OCI-LY7 (cell line): ENCODE data around the gene STOX2.

Source experiments
- EZH2phosphoT487 ChIP-seq: fragments of 200-600 bp; sonication (generic); IDR thresholded peaks from 2 replicates; pipeline ENCODE4 v1.6.1; 2018; ENCODE audit warnings: low read depth, borderline replicate concordance, mild to moderate bottlenecking, mixed run types, antibody characterized with exemption, low read length, moderate library complexity, mixed read lengths
- TF ChIP-seq, protein P1 (sequence below): fragments of 200-600 bp; sonication (generic); conservative IDR thresholded peaks from 2 replicates; pipeline ENCODE4 v1.5.1; 2014; ENCODE audit warnings: mild to moderate bottlenecking, antibody characterized with exemption, low read length, moderate library complexity, mixed read lengths

GRCh38 chr4:183907871-183908683 is 3.0 kb downstream of the STOX2 start:
- TF ChIP-seq, protein P1, sequence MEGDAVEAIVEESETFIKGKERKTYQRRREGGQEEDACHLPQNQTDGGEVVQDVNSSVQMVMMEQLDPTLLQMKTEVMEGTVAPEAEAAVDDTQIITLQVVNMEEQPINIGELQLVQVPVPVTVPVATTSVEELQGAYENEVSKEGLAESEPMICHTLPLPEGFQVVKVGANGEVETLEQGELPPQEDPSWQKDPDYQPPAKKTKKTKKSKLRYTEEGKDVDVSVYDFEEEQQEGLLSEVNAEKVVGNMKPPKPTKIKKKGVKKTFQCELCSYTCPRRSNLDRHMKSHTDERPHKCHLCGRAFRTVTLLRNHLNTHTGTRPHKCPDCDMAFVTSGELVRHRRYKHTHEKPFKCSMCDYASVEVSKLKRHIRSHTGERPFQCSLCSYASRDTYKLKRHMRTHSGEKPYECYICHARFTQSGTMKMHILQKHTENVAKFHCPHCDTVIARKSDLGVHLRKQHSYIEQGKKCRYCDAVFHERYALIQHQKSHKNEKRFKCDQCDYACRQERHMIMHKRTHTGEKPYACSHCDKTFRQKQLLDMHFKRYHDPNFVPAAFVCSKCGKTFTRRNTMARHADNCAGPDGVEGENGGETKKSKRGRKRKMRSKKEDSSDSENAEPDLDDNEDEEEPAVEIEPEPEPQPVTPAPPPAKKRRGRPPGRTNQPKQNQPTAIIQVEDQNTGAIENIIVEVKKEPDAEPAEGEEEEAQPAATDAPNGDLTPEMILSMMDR = no peak
- no peak for TF ChIP-seq EZH2phosphoT487
